ENCODE data around the gene BLCAP.

Gene BLCAP

DNA sequence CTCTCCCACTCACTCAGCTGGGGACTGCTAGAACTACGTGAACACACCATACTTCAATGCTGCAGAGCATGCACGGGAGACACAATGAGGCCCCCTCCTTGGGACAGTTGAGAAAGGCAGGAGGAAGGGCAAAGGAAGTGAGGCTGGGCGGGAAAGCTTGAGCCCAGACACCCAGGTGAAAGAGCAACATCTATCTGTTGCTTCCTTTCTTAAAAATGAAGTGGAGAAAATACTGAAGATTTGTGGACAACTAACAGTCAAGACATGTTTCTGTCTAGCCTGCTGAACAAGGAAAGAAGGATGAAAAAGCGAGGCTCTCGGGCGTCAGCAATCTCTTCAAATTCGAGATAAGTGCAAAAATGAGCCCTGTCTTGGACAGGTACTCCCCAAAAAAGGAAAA is 9.6 kb downstream of the BLCAP start:
- no peak overlapping the region for H3K4me3 ChIP-seq (ENCODE audit: low read length)
- TF ChIP-seq, protein P1, sequence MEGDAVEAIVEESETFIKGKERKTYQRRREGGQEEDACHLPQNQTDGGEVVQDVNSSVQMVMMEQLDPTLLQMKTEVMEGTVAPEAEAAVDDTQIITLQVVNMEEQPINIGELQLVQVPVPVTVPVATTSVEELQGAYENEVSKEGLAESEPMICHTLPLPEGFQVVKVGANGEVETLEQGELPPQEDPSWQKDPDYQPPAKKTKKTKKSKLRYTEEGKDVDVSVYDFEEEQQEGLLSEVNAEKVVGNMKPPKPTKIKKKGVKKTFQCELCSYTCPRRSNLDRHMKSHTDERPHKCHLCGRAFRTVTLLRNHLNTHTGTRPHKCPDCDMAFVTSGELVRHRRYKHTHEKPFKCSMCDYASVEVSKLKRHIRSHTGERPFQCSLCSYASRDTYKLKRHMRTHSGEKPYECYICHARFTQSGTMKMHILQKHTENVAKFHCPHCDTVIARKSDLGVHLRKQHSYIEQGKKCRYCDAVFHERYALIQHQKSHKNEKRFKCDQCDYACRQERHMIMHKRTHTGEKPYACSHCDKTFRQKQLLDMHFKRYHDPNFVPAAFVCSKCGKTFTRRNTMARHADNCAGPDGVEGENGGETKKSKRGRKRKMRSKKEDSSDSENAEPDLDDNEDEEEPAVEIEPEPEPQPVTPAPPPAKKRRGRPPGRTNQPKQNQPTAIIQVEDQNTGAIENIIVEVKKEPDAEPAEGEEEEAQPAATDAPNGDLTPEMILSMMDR (conservative IDR thresholded peaks at IDR 0.05; ENCODE audit: low read depth, low read length), result no peak

DNA sequence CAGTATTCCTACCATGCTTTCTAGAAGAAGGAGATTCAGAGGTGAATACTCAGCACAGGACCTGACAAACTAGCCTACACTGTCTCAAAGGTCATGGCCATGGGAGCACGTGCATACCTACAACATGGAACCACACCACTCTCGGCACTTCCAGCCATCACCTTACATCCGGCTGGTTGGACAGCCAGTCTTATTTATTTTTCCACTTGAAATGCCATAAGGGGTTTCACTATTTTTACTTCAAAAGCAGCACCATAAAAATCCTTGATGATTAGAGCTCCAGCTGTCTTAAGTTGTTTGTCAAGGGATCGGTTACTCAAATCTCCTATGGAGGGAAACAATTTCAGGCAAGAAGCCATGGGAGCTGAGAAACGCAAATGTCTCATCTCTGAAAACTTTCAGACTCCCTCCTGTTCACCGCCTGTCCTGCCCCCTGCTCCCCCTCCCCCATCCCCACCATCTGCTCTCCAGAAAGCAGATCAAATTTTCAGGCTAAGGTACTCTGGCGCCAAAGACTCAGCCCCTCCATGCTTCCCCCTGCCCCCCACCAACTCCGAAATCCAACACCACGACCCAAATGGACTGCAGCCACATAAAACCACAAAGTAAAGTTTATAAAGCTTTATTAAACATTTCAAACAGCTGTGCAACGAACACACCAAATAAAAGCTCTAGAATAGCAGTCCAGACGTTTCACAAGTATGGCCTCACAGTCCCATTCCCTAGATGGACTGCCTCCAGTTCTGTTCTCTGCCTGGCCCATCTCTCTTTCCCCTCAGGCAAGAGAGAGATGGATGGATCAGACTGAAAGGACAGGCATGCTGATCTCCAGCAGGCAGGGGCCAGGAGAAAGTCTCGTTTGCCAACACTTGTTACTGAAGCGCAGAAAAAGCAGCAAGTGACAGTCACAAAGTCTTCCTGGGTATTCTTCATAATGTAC is 10.6 kb downstream of the BLCAP start:
- TF ChIP-seq, protein P1 (conservative IDR thresholded peaks at IDR 0.05; ENCODE audit: low read depth, low read length), result no peak
- DNase-seq (ENCODE audit: low read depth), result no peak

More for the DNA sequence above, 9.6 kb downstream of the BLCAP start:
- no peak for DNase-seq (ENCODE audit: low read depth)

DNA sequence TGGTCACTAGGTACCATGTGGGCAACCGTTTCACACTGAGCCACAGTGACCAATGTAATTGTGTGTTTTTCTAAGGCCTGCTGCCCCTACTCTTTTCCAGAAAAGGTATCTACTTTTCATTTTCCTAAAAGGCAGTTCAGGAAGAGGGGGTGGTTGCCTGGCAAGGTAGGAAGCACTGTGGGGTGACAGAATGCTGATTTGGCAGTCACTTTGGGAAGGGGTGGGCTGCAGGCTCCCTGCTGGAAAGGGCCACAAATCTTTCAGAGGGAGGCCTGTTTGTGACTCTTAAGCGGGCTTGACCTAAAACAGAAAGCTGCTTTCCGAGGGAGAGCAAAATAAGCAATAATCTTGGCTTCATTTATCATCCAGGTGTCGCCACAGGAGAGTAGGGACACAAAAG is 11.8 kb downstream of the BLCAP start:
- no peak for DNase-seq (ENCODE audit: low read depth)
- H3K4me3 ChIP-seq (ENCODE audit: low read length), result no peak overlapping the region
- TF ChIP-seq, protein P1 (conservative IDR thresholded peaks at IDR 0.05; ENCODE audit: low read depth, low read length), result no peak

More for the DNA sequence above, 10.6 kb downstream of the BLCAP start:
- no peak overlapping the region for H3K4me3 ChIP-seq (ENCODE audit: low read length)

DNA sequence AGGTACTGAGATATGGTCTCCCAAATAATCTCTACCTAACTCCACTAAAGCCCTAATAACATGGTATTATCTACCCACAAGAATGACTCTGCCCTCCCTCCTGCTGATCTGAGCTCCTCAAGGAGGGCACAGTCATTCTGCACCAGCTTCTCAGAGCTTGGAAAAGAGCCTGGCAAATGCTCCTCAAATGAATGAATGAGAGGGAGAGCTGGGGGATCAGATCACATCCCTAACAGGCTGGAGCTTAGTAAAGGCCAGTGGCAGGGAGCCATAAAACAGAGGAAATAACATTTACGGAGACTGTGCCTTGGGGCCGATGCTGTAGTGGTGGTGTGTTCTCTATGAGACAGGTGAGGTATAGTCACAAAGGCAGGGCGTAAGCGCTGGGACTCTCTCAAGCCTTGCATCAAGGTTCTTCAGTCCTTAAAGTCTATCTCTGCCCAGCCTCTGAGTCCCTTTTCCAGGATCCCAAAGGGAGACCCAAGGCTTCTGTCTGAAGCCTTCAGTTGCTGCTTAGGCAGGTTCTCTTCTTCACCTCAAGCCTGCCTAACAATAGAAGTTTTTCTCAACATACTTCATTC is 13.8 kb downstream of the BLCAP start:
- no peak overlapping the region for H3K4me3 ChIP-seq (ENCODE audit: low read length)
- TF ChIP-seq, protein P1 (conservative IDR thresholded peaks at IDR 0.05; ENCODE audit: low read depth, low read length), result no peak
- no peak for DNase-seq (ENCODE audit: low read depth)

DNA sequence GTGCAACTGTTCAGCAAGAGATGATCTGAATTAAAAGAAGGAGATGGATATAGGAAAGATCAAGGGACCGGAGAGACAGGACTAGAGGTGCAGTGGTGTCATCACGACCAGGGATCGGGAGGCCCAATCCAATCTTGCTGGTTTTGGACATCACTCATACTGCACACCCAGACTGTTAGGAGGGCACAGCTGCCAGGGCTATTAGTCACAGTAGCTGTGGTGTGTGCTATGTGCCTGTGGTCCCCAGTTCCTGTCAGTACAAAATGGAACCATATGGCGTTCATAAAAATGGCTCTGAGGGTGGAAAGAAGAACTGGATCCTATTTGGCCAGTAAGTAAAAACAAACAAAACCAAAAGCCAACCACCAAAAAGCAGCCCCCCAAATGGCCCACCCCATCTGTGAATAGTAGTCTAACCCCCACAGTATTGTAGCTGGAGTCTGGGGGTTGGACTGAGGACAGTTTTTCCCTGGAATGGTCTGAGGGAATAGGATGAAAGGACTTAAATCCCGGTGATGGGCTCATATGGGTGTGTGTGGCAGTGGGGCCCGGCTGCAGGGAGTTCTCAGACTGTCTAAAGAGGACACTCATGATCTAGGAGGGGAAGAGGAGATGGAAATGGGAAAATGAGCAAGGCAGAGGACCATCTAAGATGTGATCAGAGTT is 15.9 kb downstream of the BLCAP start:
- DNase-seq (ENCODE audit: low read depth), result no peak
- TF ChIP-seq, protein P1 (conservative IDR thresholded peaks at IDR 0.05; ENCODE audit: low read depth, low read length), result no peak
- H3K4me3 ChIP-seq (ENCODE audit: low read length), result no peak overlapping the region

DNA sequence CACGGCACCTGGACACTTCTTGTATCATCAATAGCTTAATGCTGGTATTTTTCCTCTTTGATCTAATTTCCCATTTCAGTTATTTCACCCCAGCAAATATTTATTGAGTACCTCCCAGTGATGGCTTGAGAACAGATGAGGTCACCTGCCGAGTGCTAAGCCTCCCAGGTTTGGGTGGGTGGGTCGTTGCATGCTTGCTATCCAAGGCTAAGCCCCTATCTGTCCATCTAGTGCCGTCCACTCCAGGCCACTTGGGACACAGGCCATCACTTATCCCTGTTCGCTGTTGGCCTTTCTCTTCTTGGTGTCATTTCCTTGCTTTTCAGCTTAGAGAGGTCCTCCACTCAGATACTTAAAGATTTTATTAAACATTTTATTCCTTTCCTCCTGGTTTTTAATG is 17.4 kb downstream of the BLCAP start:
- TF ChIP-seq, protein P1 (conservative IDR thresholded peaks at IDR 0.05; ENCODE audit: low read depth, low read length), result no peak
- DNase-seq (ENCODE audit: low read depth), result no peak
- H3K4me3 ChIP-seq (ENCODE audit: low read length), result no peak overlapping the region

Measured in retinal pigment epithelial cell (primary cell).